ENCODE measurements around the gene ELAC2.

ELAC2 gene

DNA sequence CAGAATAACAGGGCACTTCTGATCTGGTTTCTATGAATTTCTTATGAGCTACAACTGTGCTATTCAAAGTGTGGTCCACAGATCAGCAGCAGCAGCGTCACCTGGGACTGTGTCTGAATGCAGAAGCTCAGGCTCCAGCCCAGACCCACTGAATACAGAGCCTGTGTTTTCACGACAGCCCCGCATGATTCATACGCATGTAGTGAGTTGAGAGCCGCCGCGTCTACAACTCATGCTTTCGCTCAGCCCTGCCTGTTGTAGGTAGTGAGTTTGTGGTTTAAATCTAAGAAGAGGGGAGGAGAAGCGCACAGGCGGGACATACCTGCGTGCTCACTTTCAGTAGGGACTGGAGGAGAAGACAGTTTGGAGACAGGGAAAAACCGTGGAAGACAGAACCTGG lies 28.5 kb upstream of the ELAC2 start:
- DNase-seq (ENCODE audit: extremely low read depth, low read depth), result no peak
- TF ChIP-seq CTCF (IDR thresholded peaks at IDR 0.05; ENCODE audit: low read depth, low read length), result no peak

- DNase-seq (ENCODE audit: extremely low read depth, low read depth), result no peak
- no peak for TF ChIP-seq CTCF (IDR thresholded peaks at IDR 0.05; ENCODE audit: low read depth, low read length)
Measured at GRCh38 chr17:13044572-13045065, 26.8 kb upstream of the ELAC2 start.

DNA sequence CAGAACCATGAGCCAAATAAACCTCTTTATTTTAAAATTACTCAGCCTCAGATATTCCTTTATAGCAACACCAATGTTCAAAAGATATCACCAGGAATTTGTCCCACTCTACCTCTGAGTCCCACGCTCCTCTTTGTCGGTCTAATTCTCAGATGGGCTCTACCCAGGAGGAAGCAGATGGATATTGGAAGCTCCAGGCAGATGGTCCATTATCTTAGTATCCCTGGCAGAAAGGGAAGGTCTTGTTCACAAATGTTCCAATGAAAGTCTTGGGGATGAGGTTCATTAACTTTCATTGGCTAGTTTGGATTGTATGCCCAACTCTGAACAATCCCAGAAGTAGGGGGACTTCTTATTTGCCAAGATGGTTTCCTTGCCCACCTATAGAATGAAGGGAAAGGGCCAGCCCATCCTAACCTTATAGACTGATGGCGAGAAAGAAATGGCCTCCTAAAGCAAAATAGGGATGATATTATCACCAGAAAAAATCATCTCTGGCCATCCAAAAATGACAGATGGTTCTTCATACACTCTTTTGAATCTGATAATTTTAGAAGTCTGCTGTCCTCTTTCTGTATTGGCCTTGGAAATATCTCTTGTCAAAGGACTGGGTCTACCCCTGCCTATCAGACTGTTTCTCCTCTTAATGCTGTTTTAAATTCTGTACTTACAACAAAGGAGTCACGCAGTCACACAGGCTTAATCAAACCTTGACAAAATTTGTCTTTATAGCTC lies 21.3 kb upstream of the ELAC2 start:
- TF ChIP-seq CTCF (IDR thresholded peaks at IDR 0.05; ENCODE audit: low read depth, low read length), result no peak
- DNase-seq (ENCODE audit: extremely low read depth, low read depth), result no peak

- no peak for TF ChIP-seq CTCF (IDR thresholded peaks at IDR 0.05; ENCODE audit: low read depth, low read length)
- no peak for DNase-seq (ENCODE audit: extremely low read depth, low read depth)
Measured at GRCh38 chr17:13036751-13037150, 18.9 kb upstream of the ELAC2 start.

- no peak for DNase-seq (ENCODE audit: extremely low read depth, low read depth)
- no peak for TF ChIP-seq CTCF (IDR thresholded peaks at IDR 0.05; ENCODE audit: low read depth, low read length)
Measured at GRCh38 chr17:13035420-13035819, 17.6 kb upstream of the ELAC2 start.

DNA sequence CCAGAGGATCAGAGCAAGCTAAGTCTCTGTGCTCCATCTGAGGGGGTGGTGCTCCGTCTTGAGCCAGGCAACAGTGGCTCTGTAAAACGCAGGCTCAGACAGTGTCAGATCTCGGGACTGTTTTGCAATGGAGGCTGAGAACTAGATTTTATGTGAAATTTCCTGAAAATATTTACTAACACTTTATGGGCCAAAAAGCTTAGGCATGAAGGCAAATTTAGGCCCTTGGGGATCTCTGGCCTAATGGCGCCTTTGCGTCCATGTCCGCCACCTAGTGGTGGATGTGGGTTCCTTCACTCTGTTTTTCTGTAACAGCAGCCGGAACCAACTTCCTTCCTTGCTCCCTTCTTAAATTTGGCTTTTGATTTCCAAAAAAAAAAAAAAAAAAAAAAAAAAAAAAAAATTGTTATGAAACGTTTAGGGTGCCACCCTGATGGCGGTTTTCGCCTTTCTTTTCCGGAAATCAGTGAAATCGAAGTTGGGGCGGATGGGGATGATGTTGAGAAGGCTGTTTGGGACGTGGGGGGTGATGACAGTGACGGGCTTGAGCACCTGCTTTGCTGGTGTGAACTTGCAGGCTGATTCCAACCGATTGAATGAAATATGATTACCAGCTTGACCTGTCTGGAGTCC lies 14.0 kb upstream of the ELAC2 start:
- peak; percentile 74 for TF ChIP-seq CTCF (IDR thresholded peaks at IDR 0.05; ENCODE audit: low read depth, low read length)
- no peak for DNase-seq (ENCODE audit: extremely low read depth, low read depth)
